ENCODE measurements around the gene LIG3. TPM values are rescaled to one million over a fixed set of nuclear protein-coding genes. Genes with fewer than 3 reads are reported as not detected.
"Not testable (repeated sequence)": the region's sequence is repeated elsewhere in the genome, so short reads cannot be mapped to it uniquely, and the experiment has no call there.

Gene LIG3
- total and polyA plus RNA-seq, 2 experiments from 2014 or later: 16.4 to 119 TPM

DNA sequence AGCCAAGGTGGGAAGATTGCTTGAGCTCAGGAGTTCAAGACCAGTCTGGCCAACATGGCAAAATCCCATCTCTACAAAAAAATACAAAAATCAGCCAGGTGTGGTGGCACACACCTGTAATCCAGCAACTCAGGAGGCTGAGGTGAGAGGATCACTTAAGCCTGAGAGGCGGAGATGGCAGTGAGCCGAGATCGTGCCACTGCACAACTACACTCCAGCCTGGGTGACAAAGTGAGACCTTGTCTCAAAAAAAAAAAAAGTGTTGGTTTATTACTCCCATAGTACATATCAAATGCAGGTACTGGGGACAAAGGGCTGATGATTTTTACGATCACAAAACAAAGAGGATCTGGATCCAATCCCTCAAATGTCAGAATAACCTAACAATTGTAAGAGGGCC, 47.8 kb downstream of the LIG3 start:
- H3K9me2 ChIP-seq (ENCODE audit: insufficient read depth); H3K4me1 ChIP-seq (ENCODE audit: insufficient read depth); H3K4me3 Mint-ChIP-seq; ATAC-seq; H3K27ac ChIP-seq (ENCODE audit: low read depth); H4K20me1 ChIP-seq (replicated peaks; ENCODE audit: insufficient read depth); H3K4me3 ChIP-seq; H3F3A ChIP-seq (replicated peaks; ENCODE audit: low read depth); H3K36me3 Mint-ChIP-seq (ENCODE audit: low read depth); H3K27me3 ChIP-seq (ENCODE audit: insufficient read depth); H3K27me3 Mint-ChIP-seq (ENCODE audit: insufficient read depth, low read depth, poor library complexity); H2AFZ ChIP-seq; H3K36me3 ChIP-seq (ENCODE audit: insufficient read depth); H3K79me2 ChIP-seq (replicated peaks; ENCODE audit: insufficient read depth); H3K4me2 ChIP-seq; DNase-seq (ENCODE audit: low spot score); H3K27ac Mint-ChIP-seq; H3K4me1 Mint-ChIP-seq; H3K9me3 Mint-ChIP-seq: not testable (repeated sequence)

DNA sequence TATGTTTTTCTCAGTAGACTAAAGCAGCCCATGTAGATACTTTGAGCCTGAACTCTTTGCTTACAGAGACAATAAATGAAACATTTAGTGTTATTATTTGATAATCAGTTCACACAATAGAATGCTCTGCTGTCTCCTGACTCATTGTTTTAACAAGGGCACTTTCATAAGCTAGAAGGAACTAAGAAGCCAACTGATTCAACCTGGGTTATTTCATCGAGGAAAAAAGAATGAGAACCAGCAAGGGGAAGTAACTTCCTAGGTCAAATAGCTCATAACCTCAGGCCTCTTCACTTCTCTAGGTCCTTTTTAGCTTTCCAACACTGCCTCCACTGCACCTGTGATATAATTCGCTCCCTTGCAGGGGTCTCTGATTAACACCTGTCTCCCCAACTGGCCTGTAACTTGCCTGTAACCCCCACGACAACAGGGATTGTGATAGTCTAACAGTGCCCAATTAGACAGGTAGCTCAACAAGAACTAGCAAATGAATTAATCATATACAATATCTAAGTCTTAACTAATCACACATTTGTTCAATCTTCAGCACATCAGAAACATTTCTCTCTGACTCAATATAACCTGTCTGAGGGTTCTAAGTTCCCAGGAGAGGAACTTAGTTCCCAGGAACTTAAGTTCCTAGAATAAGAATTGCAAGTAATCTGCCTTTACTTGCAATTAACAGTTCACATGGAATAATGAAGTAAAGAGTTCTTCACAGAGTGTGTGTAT, 48.4 kb downstream of the LIG3 start:
- H3K9me2 ChIP-seq (ENCODE audit: insufficient read depth): no peaks in the 10 kb centered on the region
- no peaks in the 10 kb centered on the region for H3K36me3 Mint-ChIP-seq (ENCODE audit: low read depth)
- no peak overlapping the region for H2AFZ ChIP-seq
- H3K4me1 Mint-ChIP-seq: peaks cover 5% of the 10 kb centered on the region; the same call in 1 of the 3 replicates
- no peaks in the 10 kb centered on the region; the same call in 1 of the 2 replicates for H4K20me1 ChIP-seq (replicated peaks; ENCODE audit: insufficient read depth)
- no peaks in the 10 kb centered on the region for H3K9me3 Mint-ChIP-seq
- no peaks in the 10 kb centered on the region for H3K79me2 ChIP-seq (replicated peaks; ENCODE audit: insufficient read depth)
- DNase-seq (ENCODE audit: low spot score): no peak
- H3K27me3 ChIP-seq (ENCODE audit: insufficient read depth): no peaks in the 10 kb centered on the region
- ATAC-seq: no peak
- 0 out of 2 replicates have a peak, but pooled peaks cover 5% of the 10 kb centered on the region for H3F3A ChIP-seq (replicated peaks; ENCODE audit: low read depth)
- no peak overlapping the region for H3K4me3 ChIP-seq
- no peak overlapping the region for H3K4me2 ChIP-seq
- no peaks in the 10 kb centered on the region for H3K36me3 ChIP-seq (ENCODE audit: insufficient read depth)
- H3K4me1 ChIP-seq (ENCODE audit: insufficient read depth): no peaks in the 10 kb centered on the region
- H3K27ac Mint-ChIP-seq: no peak overlapping the region
- H3K27ac ChIP-seq (ENCODE audit: low read depth): no peak overlapping the region
- H3K4me3 Mint-ChIP-seq: no peak overlapping the region
- H3K27me3 Mint-ChIP-seq (ENCODE audit: insufficient read depth, low read depth, poor library complexity): peaks cover 3% of the 10 kb centered on the region
- TF ChIP-seq ZNF114 (CRISPR knock-in tag; IDR thresholded peaks at IDR 0.05) (no peak), STAT1 (IDR thresholded peaks at IDR 0.05; ENCODE audit: unreplicated experiment) (no peak), ZNF331 (CRISPR knock-in tag; IDR thresholded peaks at IDR 0.05; ENCODE audit: low read depth) (no peak), EZH2 (IDR thresholded peaks at IDR 0.05; ENCODE audit: low read depth, unreplicated experiment) (no peak)
- TF ChIP-seq, protein P1, sequence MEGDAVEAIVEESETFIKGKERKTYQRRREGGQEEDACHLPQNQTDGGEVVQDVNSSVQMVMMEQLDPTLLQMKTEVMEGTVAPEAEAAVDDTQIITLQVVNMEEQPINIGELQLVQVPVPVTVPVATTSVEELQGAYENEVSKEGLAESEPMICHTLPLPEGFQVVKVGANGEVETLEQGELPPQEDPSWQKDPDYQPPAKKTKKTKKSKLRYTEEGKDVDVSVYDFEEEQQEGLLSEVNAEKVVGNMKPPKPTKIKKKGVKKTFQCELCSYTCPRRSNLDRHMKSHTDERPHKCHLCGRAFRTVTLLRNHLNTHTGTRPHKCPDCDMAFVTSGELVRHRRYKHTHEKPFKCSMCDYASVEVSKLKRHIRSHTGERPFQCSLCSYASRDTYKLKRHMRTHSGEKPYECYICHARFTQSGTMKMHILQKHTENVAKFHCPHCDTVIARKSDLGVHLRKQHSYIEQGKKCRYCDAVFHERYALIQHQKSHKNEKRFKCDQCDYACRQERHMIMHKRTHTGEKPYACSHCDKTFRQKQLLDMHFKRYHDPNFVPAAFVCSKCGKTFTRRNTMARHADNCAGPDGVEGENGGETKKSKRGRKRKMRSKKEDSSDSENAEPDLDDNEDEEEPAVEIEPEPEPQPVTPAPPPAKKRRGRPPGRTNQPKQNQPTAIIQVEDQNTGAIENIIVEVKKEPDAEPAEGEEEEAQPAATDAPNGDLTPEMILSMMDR (conservative IDR thresholded peaks at IDR 0.05; ENCODE audit: low read depth in 2 of 2): no peak
- TF ChIP-seq, protein P2, sequence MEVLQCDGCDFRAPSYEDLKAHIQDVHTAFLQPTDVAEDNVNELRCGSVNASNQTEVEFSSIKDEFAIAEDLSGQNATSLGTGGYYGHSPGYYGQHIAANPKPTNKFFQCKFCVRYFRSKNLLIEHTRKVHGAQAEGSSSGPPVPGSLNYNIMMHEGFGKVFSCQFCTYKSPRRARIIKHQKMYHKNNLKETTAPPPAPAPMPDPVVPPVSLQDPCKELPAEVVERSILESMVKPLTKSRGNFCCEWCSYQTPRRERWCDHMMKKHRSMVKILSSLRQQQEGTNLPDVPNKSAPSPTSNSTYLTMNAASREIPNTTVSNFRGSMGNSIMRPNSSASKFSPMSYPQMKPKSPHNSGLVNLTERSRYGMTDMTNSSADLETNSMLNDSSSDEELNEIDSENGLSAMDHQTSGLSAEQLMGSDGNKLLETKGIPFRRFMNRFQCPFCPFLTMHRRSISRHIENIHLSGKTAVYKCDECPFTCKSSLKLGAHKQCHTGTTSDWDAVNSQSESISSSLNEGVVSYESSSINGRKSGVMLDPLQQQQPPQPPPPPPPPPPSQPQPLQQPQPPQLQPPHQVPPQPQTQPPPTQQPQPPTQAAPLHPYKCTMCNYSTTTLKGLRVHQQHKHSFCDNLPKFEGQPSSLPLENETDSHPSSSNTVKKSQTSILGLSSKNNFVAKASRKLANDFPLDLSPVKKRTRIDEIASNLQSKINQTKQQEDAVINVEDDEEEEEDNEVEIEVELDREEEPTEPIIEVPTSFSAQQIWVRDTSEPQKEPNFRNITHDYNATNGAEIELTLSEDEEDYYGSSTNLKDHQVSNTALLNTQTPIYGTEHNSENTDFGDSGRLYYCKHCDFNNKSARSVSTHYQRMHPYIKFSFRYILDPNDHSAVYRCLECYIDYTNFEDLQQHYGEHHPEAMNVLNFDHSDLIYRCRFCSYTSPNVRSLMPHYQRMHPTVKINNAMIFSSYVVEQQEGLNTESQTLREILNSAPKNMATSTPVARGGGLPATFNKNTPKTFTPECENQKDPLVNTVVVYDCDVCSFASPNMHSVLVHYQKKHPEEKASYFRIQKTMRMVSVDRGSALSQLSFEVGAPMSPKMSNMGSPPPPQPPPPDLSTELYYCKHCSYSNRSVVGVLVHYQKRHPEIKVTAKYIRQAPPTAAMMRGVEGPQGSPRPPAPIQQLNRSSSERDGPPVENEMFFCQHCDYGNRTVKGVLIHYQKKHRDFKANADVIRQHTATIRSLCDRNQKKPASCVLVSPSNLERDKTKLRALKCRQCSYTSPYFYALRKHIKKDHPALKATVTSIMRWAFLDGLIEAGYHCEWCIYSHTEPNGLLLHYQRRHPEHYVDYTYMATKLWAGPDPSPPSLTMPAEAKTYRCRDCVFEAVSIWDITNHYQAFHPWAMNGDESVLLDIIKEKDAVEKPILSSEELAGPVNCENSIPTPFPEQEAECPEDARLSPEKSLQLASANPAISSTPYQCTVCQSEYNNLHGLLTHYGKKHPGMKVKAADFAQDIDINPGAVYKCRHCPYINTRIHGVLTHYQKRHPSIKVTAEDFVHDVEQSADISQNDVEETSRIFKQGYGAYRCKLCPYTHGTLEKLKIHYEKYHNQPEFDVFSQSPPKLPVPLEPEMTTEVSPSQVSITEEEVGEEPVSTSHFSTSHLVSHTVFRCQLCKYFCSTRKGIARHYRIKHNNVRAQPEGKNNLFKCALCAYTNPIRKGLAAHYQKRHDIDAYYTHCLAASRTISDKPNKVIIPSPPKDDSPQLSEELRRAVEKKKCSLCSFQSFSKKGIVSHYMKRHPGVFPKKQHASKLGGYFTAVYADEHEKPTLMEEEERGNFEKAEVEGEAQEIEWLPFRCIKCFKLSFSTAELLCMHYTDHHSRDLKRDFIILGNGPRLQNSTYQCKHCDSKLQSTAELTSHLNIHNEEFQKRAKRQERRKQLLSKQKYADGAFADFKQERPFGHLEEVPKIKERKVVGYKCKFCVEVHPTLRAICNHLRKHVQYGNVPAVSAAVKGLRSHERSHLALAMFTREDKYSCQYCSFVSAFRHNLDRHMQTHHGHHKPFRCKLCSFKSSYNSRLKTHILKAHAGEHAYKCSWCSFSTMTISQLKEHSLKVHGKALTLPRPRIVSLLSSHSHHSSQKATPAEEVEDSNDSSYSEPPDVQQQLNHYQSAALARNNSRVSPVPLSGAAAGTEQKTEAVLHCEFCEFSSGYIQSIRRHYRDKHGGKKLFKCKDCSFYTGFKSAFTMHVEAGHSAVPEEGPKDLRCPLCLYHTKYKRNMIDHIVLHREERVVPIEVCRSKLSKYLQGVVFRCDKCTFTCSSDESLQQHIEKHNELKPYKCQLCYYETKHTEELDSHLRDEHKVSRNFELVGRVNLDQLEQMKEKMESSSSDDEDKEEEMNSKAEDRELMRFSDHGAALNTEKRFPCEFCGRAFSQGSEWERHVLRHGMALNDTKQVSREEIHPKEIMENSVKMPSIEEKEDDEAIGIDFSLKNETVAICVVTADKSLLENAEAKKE (CRISPR knock-in tag; IDR thresholded peaks at IDR 0.05): no peak
